ENCODE data around the gene ATP4B. TPM values are rescaled to one million over a fixed set of nuclear protein-coding genes. Genes with fewer than 3 reads are reported as not detected.
A peak's percentile ranks its signal among the peaks of the same experiment; 100 is the strongest.

The ATP4B gene
- total and polyA plus RNA-seq, 8 donors, result not detected

GRCh38 chr13:113666951-113667701 lies 9.1 kb upstream of the ATP4B start, which contains the start of gene GRK1:
Gene GRK1 (plus strand): TSS chr13:113667219. CDS start chr13:113667387, 168 bp downstream.
- TF ChIP-seq CTCF (IDR thresholded peaks at IDR 0.05), result no peak
- Histone ChIP-seq H3K4me3 (no peak within 1 kb of the TSS), H3K9me3 (no peaks in the 10 kb centered on the region), H3K4me1 (no peaks in the 10 kb centered on the region), H3K27ac (no peak within 1 kb of the TSS), H3K36me3 (no peaks in the 10 kb centered on the region), H3K27me3 (no peaks in the 10 kb centered on the region)
- FAIRE-seq, result no peak
- no peak for ATAC-seq
- intact Hi-C loops (cut with DNase I), result no loop called here
- peak in 4 of 6 donors; percentile 9 to 69 (median 35) for DNase-seq
- 93% methylated on average over 31 to 32 of the region's 32 CpGs for WGBS, 2 donors

GRCh38 chr13:113666329-113666670 lies 8.3 kb upstream of the ATP4B start:
- peak in 1 of 4 donors; percentile 6 for ATAC-seq
- H3K27ac ChIP-seq, result no peak overlapping the region
- 88 to 92% methylated on average over 2 of the region's 2 CpGs for WGBS, 2 donors
- H3K36me3 ChIP-seq, result no peaks in the 10 kb centered on the region
- intact Hi-C loops (cut with DNase I), result no loop called here
- peak in 3 of 6 donors; percentile 13 to 39 (median 14) for DNase-seq
- no peaks in the 10 kb centered on the region for H3K9me3 ChIP-seq
- FAIRE-seq, result no peak
- no peaks in the 10 kb centered on the region for H3K27me3 ChIP-seq
- no peak for TF ChIP-seq CTCF (IDR thresholded peaks at IDR 0.05)
- no peaks in the 10 kb centered on the region for H3K4me1 ChIP-seq
- H3K4me3 ChIP-seq, result no peak overlapping the region

- no peak for TF ChIP-seq CTCF (IDR thresholded peaks at IDR 0.05)
- Histone ChIP-seq H3K4me1 (no peaks in the 10 kb centered on the region), H3K9me3 (no peaks in the 10 kb centered on the region), H3K36me3 (no peaks in the 10 kb centered on the region), H3K4me3 (no peak overlapping the region), H3K27ac (no peak overlapping the region), H3K27me3 (no peaks in the 10 kb centered on the region)
- FAIRE-seq, result no peak
- intact Hi-C loops (cut with DNase I), result no loop called here
- ATAC-seq, result peak in 1 of 4 donors; percentile 19
- peak in 3 of 6 donors; percentile 7 to 47 (median 19) for DNase-seq
- 89% methylated on average over 3 of the region's 3 CpGs for WGBS, 2 donors
Observed at GRCh38 chr13:113665597-113666328, 7.8 kb upstream of the ATP4B start.

- Histone ChIP-seq H3K36me3 (no peaks in the 10 kb centered on the region), H3K4me3 (no peak overlapping the region), H3K27ac (no peak overlapping the region), H3K27me3 (no peaks in the 10 kb centered on the region), H3K4me1 (no peaks in the 10 kb centered on the region), H3K9me3 (no peaks in the 10 kb centered on the region)
- no peak for FAIRE-seq
- ATAC-seq, result peak; percentile 70 to 88 (median 80)
- intact Hi-C loops (cut with DNase I), result no loop called here
- DNase-seq, result peak in 4 of 6 donors; percentile 22 to 57 (median 42)
- no peak for TF ChIP-seq CTCF (IDR thresholded peaks at IDR 0.05)
- 21 to 29% methylated on average over 21 of the region's 21 CpGs for WGBS, 2 donors
Observed at GRCh38 chr13:113664751-113665596, 7.0 kb upstream of the ATP4B start.

Measured in pancreas (tissue), 10 donors.